T-cell (primary cell): Measurements from ENCODE around the gene LDLRAD4. TPM values are rescaled to one million over a fixed set of nuclear protein-coding genes. Genes with fewer than 3 reads are reported as not detected.

Experiments
- ATAC-seq, 4 experiments: fragments of 200-7000 bp in 3 of 4; fragments of 150-1000 bp in 1 of 4; cut with Tn5 transposase; replicated peaks in 1 of 4; 1 replicate in 3 of 4; 2 replicates in 1 of 4; pipeline ENCODE4 v1.10.0; 2021; ENCODE audit warnings: moderate library complexity in 3 of 4, mild to moderate bottlenecking in 2 of 4, moderate number of reproducible peaks in 1 of 4
- CTCF ChIA-PET, 2 donors: fragments of 300-600 bp; sonication (Branson Sonifier 250); formaldehyde crosslinking; loops; one replicate each; lab custom pipeline; 2022; ENCODE audit warnings: antibody characterized with exemption in 2 of 2; lab: Charles Lee
- POLR2A ChIA-PET, 2 donors: fragments of 300-600 bp; sonication (Branson Sonifier 250); formaldehyde crosslinking; loops; one replicate each; lab custom pipeline; 2022; ENCODE audit warnings: antibody characterized with exemption in 2 of 2; lab: Charles Lee
- DNase-seq, 35 experiments: peaks; one replicate each; pipeline versions ENCODE4 v3.0.0 to v3.0.0-alpha.2; 2013 to 2023
- H3K27ac ChIP-seq: one replicate; pipeline ENCODE4 v1.5.1; 2013; ENCODE audit warnings: low read length
- H3K27me3 ChIP-seq, 2 experiments: replicated peaks in 1 of 2; 1 replicate in 1 of 2; 2 replicates in 1 of 2; pipeline versions ENCODE4 v1.6.1 to v1.7.0; 2013; ENCODE audit warnings: low read length in 1 of 2, mixed read lengths in 1 of 2; ENCODE audit not compliant: control insufficient read depth in 2 of 2, insufficient read depth in 2 of 2; ENCODE audit errors: extremely low read depth in 1 of 2
- H3K36me3 ChIP-seq, 2 donors: 1 replicate in 1 of 2; 2 replicates in 1 of 2; pipeline versions ENCODE4 v1.6.1 to v1.7.0; 2013; ENCODE audit warnings: low read length in 1 of 2; ENCODE audit not compliant: control insufficient read depth in 2 of 2, insufficient read depth in 1 of 2; ENCODE audit errors: extremely low read depth in 1 of 2
- H3K4me1 ChIP-seq, 2 experiments: 1 replicate in 1 of 2; 2 replicates in 1 of 2; pipeline versions ENCODE4 v1.6.1 to v1.7.0; 2013; ENCODE audit warnings: low read length in 2 of 2, mixed read lengths in 1 of 2; ENCODE audit not compliant: insufficient read depth in 2 of 2, control insufficient read depth in 1 of 2; ENCODE audit errors: extremely low read depth in 1 of 2
- H3K4me3 ChIP-seq, 2 donors: 1 replicate in 1 of 2; 2 replicates in 1 of 2; pipeline versions ENCODE4 v1.5.1 to v1.7.0; 2013; ENCODE audit warnings: mild to moderate bottlenecking in 2 of 2, low read length in 1 of 2, moderate library complexity in 1 of 2; ENCODE audit not compliant: control insufficient read depth in 1 of 2; ENCODE audit errors: extremely low read depth in 1 of 2
- H3K9me3 ChIP-seq: 2 replicates; pipeline ENCODE4 v1.7.0; 2013
- H3K27ac Mint-ChIP-seq, 2 donors: one replicate each; pipeline ENCODE4 v1.8.0; 2020 to 2021; ENCODE audit warnings: mild to moderate bottlenecking in 2 of 2, mixed read lengths in 2 of 2
- H3K27me3 Mint-ChIP-seq, 2 donors: one replicate each; pipeline ENCODE4 v1.8.0; 2021 to 2022; ENCODE audit warnings: mixed read lengths in 2 of 2
- H3K36me3 Mint-ChIP-seq: one replicate; pipeline ENCODE4 v1.8.0; 2021; ENCODE audit warnings: mixed read lengths
- H3K4me1 Mint-ChIP-seq, 3 donors: one replicate each; pipeline ENCODE4 v1.8.0; 2020 to 2022; ENCODE audit warnings: mixed read lengths in 3 of 3, mild to moderate bottlenecking in 1 of 3
- H3K4me3 Mint-ChIP-seq, 3 donors: one replicate each; pipeline ENCODE4 v1.8.0; 2020 to 2022; ENCODE audit warnings: mild to moderate bottlenecking in 3 of 3, mixed read lengths in 3 of 3, moderate library complexity in 3 of 3
- H3K9me3 Mint-ChIP-seq, 3 donors: one replicate each; pipeline ENCODE4 v1.8.0; 2020 to 2022; ENCODE audit warnings: mixed read lengths in 3 of 3
- WGBS: methylation state at CpG from one replicate; pipeline ENCODE4 v1.1.5; 2013; ENCODE audit warnings: missing lambda C conversion rate; ENCODE audit not compliant: insufficient coverage; 5-methylcytosine and 5-hydroxymethylcytosine counted together
- total RNA-seq, 35 experiments: library from RNA in 6 of 35; stranded (reverse) in 6 of 35; fragments of 120-200 nt in 1 of 35; gene quantifications; one replicate each; pipeline versions ENCODE4 v1.2.1 to v1.2.4 and lab custom pipeline; 2013 to 2026

Gene LDLRAD4
- total RNA-seq, 5 donors from 2014 or later (not counting 1 experiment from before 2014, with no cell fraction given), result 57.6 to 80.8 (median 72.4) TPM

DNA sequence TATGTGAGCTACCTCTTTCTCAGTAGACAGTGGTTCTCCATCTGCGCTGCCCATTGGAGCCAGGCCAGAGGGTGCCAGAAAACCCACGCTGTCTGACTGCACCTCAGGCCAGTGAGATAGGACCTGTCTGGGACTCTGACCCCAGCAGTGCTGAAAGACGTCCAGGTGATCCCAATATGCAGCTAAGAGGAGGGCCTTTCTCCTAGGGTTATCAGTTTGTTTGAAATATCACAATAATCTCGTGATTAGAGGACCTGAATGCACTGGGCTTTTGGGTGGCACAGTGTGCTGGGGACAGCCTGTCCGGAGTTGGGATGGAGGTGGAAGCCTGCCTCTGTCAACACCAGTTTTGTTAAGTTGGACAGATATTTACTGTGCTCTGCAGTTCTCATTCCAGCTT is 216.3 kb downstream of the LDLRAD4 start:
- DNase-seq (no peak), ATAC-seq (no peak)
- Mint-ChIP-seq H3K4me3 (no peak overlapping the region), H3K4me1 (peaks cover 42 to 55% (median 55%) of the 10 kb centered on the region in 3 donors), H3K9me3 (no peaks in the 10 kb centered on the region), H3K27me3 (no peaks in the 10 kb centered on the region), H3K36me3 (no peaks in the 10 kb centered on the region), H3K27ac (peak overlapping the region in 1 of 2 donors; percentile 94)
- 94% methylated on average over 3 of the region's 5 CpGs for WGBS
- POLR2A ChIA-PET, result no interaction called here
- Histone ChIP-seq H3K36me3 (peaks cover 0 to 4% of the 10 kb centered on the region in 2 donors), H3K27me3 (no peaks in the 10 kb centered on the region), H3K4me1 (peaks cover 33 to 39% of the 10 kb centered on the region in 2 experiments), H3K27ac (peak overlapping the region; percentile 74), H3K4me3 (no peak overlapping the region), H3K9me3 (no peaks in the 10 kb centered on the region)
- CTCF ChIA-PET, result no interaction called here

DNA sequence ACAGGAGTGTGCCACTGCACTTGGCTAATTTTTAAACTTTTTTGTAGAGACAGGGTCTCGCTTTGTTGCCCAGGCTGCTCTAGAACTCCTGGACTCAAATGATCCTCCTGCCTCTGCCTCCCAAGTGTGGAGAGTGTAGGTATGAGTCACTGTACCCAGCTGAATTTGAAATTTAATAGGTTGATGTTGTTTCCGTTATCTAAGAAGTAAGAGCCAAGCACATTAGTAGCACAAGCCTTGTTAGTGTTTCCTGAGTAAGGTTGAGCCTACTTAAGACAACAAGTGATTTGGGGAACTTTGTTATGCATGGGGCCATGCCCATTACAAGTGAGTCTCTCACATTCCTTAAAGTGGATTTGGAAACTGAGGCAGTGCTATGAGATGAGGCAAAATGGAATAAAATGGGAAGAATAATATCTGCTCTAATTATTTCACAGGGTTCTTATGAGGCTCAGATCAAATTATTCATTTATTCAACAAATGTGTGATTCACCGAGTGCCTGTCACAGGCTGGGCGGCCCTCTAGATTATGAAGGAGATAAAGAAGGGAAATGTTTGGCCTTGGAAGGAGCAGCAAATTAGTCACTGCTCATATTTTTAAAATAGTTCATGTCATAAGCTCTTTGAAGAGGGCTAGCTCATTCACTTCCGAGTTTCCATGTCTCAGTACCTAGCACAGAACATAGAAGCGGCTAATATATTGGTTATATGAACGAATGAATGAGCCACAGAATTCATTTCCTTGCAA is 217.2 kb downstream of the LDLRAD4 start:
- H3K27ac Mint-ChIP-seq, result peak overlapping the region; percentile 94 to 96
- Histone ChIP-seq H3K4me1 (peaks cover 33 to 41% of the 10 kb centered on the region in 2 experiments), H3K27ac (peak overlapping the region; percentile 74), H3K4me3 (no peak overlapping the region), H3K36me3 (peaks cover 0 to 4% of the 10 kb centered on the region in 2 donors), H3K27me3 (no peaks in the 10 kb centered on the region), H3K9me3 (no peaks in the 10 kb centered on the region)
- DNase-seq, result no peak
- peak overlapping the region in 2 of 3 donors; percentile 25 to 76 for H3K4me3 Mint-ChIP-seq
- 100% methylated on average over 1 of the region's 7 CpGs for WGBS
- no peaks in the 10 kb centered on the region for H3K36me3 Mint-ChIP-seq
- ATAC-seq, result peak in 2 of 4 experiments; percentile 30 to 42
- CTCF ChIA-PET, result no interaction called here
- no peaks in the 10 kb centered on the region for H3K9me3 Mint-ChIP-seq
- peaks cover 48 to 58% (median 57%) of the 10 kb centered on the region in 3 donors for H3K4me1 Mint-ChIP-seq
- no peaks in the 10 kb centered on the region for H3K27me3 Mint-ChIP-seq
- POLR2A ChIA-PET, result no interaction called here

- ATAC-seq, result peak; percentile 52 to 63 (median 54)
- Histone ChIP-seq H3K27me3 (no peaks in the 10 kb centered on the region), H3K4me3 (no peak overlapping the region), H3K4me1 (peaks cover 33 to 41% of the 10 kb centered on the region in 2 experiments), H3K27ac (peak overlapping the region; percentile 74), H3K36me3 (peaks cover 0 to 4% of the 10 kb centered on the region in 2 donors), H3K9me3 (no peaks in the 10 kb centered on the region)
- no peaks in the 10 kb centered on the region for H3K27me3 Mint-ChIP-seq
- ChIA-PET POLR2A (no interaction called here), CTCF (no interaction called here)
- H3K27ac Mint-ChIP-seq, result peak overlapping the region; percentile 94 to 96
- peaks cover 48 to 62% (median 62%) of the 10 kb centered on the region in 3 donors for H3K4me1 Mint-ChIP-seq
- H3K4me3 Mint-ChIP-seq, result peak overlapping the region; percentile 72 to 76 (median 76)
- H3K36me3 Mint-ChIP-seq, result no peaks in the 10 kb centered on the region
- peak in 33 of 35 experiments; percentile 22 to 67 (median 42) for DNase-seq
- WGBS, result 80% methylated on average over 1 of the region's 8 CpGs
- H3K9me3 Mint-ChIP-seq, result no peaks in the 10 kb centered on the region
Observed at GRCh38 chr18:13436576-13436975, 218.0 kb downstream of the LDLRAD4 start.

GRCh38 chr18:13437034-13437433 is 218.5 kb downstream of the LDLRAD4 start:
- H3K9me3 ChIP-seq, result no peaks in the 10 kb centered on the region
- no peaks in the 10 kb centered on the region for H3K27me3 ChIP-seq
- ChIA-PET POLR2A (no interaction called here), CTCF (no interaction called here)
- no peak overlapping the region for H3K4me3 ChIP-seq
- H3K4me3 Mint-ChIP-seq, result peak overlapping the region; percentile 72 to 76 (median 76)
- DNase-seq, result peak in 2 of 35 experiments; percentile 22 to 29
- H3K36me3 ChIP-seq, result peaks cover 0 to 1% of the 10 kb centered on the region in 2 donors
- H3K27me3 Mint-ChIP-seq, result no peaks in the 10 kb centered on the region
- H3K4me1 Mint-ChIP-seq, result peaks cover 50 to 65% (median 63%) of the 10 kb centered on the region in 3 donors
- H3K36me3 Mint-ChIP-seq, result no peaks in the 10 kb centered on the region
- 36% methylated on average over 4 of the region's 6 CpGs for WGBS
- peak overlapping the region; percentile 74 for H3K27ac ChIP-seq
- ATAC-seq, result peak in 3 of 4 experiments; percentile 18 to 35 (median 25)
- H3K4me1 ChIP-seq, result peaks cover 33 to 41% of the 10 kb centered on the region in 2 experiments
- H3K27ac Mint-ChIP-seq, result peak overlapping the region; percentile 94 to 96
- no peaks in the 10 kb centered on the region for H3K9me3 Mint-ChIP-seq

- CTCF ChIA-PET, result interaction anchor here (0.7 to 1.6 kb wide), 2 partner anchors 58 to 221 kb away, joined by 3 to 4 read pairs; no protein-coding TSS in a partner anchor
- Mint-ChIP-seq H3K36me3 (no peaks in the 10 kb centered on the region), H3K27me3 (no peaks in the 10 kb centered on the region), H3K4me3 (peak overlapping the region; percentile 72 to 76 (median 76)), H3K4me1 (peaks cover 56 to 67% (median 64%) of the 10 kb centered on the region in 3 donors), H3K27ac (peak overlapping the region; percentile 94 to 96), H3K9me3 (no peaks in the 10 kb centered on the region)
- Histone ChIP-seq H3K27ac (peak overlapping the region; percentile 74), H3K9me3 (no peaks in the 10 kb centered on the region), H3K27me3 (no peaks in the 10 kb centered on the region), H3K36me3 (no peaks in the 10 kb centered on the region), H3K4me1 (peaks cover 34 to 46% of the 10 kb centered on the region in 2 experiments), H3K4me3 (peak overlapping the region; percentile 14 to 29)
- POLR2A ChIA-PET, result interaction anchor here (0.5 to 1.0 kb wide), 2 partner anchors 19 to 174 kb away, joined by 3 read pairs; no protein-coding TSS in a partner anchor
- 21% methylated on average over 11 of the region's 17 CpGs for WGBS
- ATAC-seq (peak; percentile 67 to 92 (median 78)), DNase-seq (peak; percentile 17 to 87 (median 58))
Observed at GRCh38 chr18:13437796-13438506, 219.4 kb downstream of the LDLRAD4 start.
